Adrenal gland (tissue), 12 donors: Measurements from ENCODE around the gene HVCN1. TPM values are rescaled to one million over a fixed set of nuclear protein-coding genes. Genes with fewer than 3 reads are reported as not detected.
"Not testable (repeated sequence)": the region's sequence is repeated elsewhere in the genome, so short reads cannot be mapped to it uniquely, and the experiment has no call there.

Source experiments
- DNase-seq, 7 donors: peaks; one replicate each; pipeline ENCODE4 v3.0.0-alpha.2; 2019 to 2020
- H3K27ac ChIP-seq, 5 donors: fragments of 200-600 bp; sonication (generic) in 4 of 5; 1 replicate in 3 of 5; 2 replicates in 2 of 5; pipeline versions ENCODE4 v1.5.1 to v1.8.0; 2016 to 2020; ENCODE audit warnings: mild to moderate bottlenecking in 1 of 5
- H3K27me3 ChIP-seq: fragments of 200-600 bp; 2 replicates; pipeline ENCODE4 v1.8.0; 2021
- H3K36me3 ChIP-seq, 2 donors: fragments of 200-600 bp; replicated peaks in 1 of 2; 1 replicate in 1 of 2; 2 replicates in 1 of 2; pipeline versions ENCODE4 v1.5.1 to v1.8.0; 2018 to 2022
- H3K4me1 ChIP-seq, 2 donors: fragments of 200-600 bp; replicated peaks in 1 of 2; 1 replicate in 1 of 2; 2 replicates in 1 of 2; pipeline versions ENCODE4 v1.5.1 to v1.8.0; 2018 to 2021
- H3K4me3 ChIP-seq, 4 donors: fragments of 200-600 bp; sonication (generic) in 3 of 4; one replicate each; pipeline ENCODE4 v1.5.1; 2016 to 2018
- H3K9me3 ChIP-seq, 3 donors: fragments of 200-600 bp; sonication (generic) in 1 of 3; replicated peaks in 1 of 3; 1 replicate in 2 of 3; 2 replicates in 1 of 3; pipeline versions ENCODE4 v1.5.1 to v1.8.0; 2016 to 2021
- CTCF ChIP-seq, 6 experiments: fragments of 450-650 bp in 4 of 6; fragments of 200-600 bp in 2 of 6; sonication (generic) in 1 of 6; IDR thresholded peaks; 1 replicate in 5 of 6; 2 replicates in 1 of 6; pipeline versions ENCODE4 v1.5.1 to v1.8.0; 2016 to 2021; ENCODE audit warnings: antibody characterized with exemption in 6 of 6, mild to moderate bottlenecking in 2 of 6, moderate library complexity in 1 of 6
- POLR2A ChIP-seq, 2 donors: fragments of 450-650 bp; IDR thresholded peaks; one replicate each; pipeline ENCODE4 v1.6.1; 2017; ENCODE audit warnings: antibody characterized with exemption in 2 of 2, mild to moderate bottlenecking in 2 of 2, moderate library complexity in 1 of 2
- WGBS, 4 donors: extraction: QIAGEN DNeasy Blood & Tissue Kit in 2 of 4; methylation state at CpG; one replicate each; pipeline versions ENCODE4 v1.1.5 to v1.1.7; 2013 to 2017; 5-methylcytosine and 5-hydroxymethylcytosine counted together
- intact Hi-C, 2 donors: fragments of 100-400 bp; cut with DNase I; formaldehyde crosslinking; loops; one replicate each; pipeline versions ENCODE4 v1.14.1 to v1.15.0; 2022 to 2023
- polyA plus RNA-seq, 3 donors: library from polyadenylated mRNA; stranded (reverse); fragments of 200-250 nt in 2 of 3; fragments of 350-450 nt in 1 of 3; fragmentation: Illumina TruSeq in 1 of 3; extraction: RNeasy Lipid Tissue Mini Kit (QIAGEN cat#74804) in 1 of 3; gene quantifications; one replicate each; pipeline ENCODE4 v1.2.3, GENCODE V29; 2013 to 2014
- small RNA-seq, 2 donors: library from RNA; depleted of rRNA; stranded (forward); fragments of <200 nt; gene quantifications; one replicate each; pipeline ENCODE3, GENCODE V24; 2016
- total RNA-seq, 9 donors: library from RNA; depleted of rRNA in 4 of 9; stranded (reverse); fragments of >200 nt in 4 of 9; fragments of 120-200 nt in 1 of 9; fragmentation: NEBNext Ultra II Directional in 1 of 9; extraction: Animal tissue kit (Norgen Biotek cat#: 25700) in 1 of 9; gene quantifications; one replicate each; pipeline versions ENCODE4 v1.1.0 to v1.2.4, GENCODE V29; 2013 to 2023
- donor health status: healthy with polysubstance abuse.
- donor health status: Bipolar disorder and iron deficiency.
- donor health status: DM: yes; HTN: yes; CAD: no.
- donor health status: DM: no; HTN: no; CAD: no.
- donor health status: DM: no; HTN: no; CAD: no.
- donor health status: DM: yes; HTN: yes; CAD: no.

Gene HVCN1
- total and polyA plus RNA-seq, 12 donors, result 5.7 to 71.0 (median 12.7) TPM

GRCh38 chr12:110602085-110602814 is 86.7 kb downstream of the HVCN1 start:
- H3K4me1 ChIP-seq, H3K27me3 ChIP-seq, H3K27ac ChIP-seq, H3K9me3 ChIP-seq, H3K4me3 ChIP-seq, H3K36me3 ChIP-seq: not testable (repeated sequence)
- TF ChIP-seq CTCF (IDR thresholded peaks at IDR 0.05), result peak; percentile 42 to 85 (median 78)
- intact Hi-C loops, result loop anchor here (5.0 kb wide), 1 partner anchor 50 kb away; no protein-coding TSS in a partner anchor
- 48 to 57% (median 50%) methylated on average over 14 of the region's 14 CpGs for WGBS, 4 donors
- DNase-seq, result peak; percentile 28 to 71 (median 46)

- TF ChIP-seq POLR2A (IDR thresholded peaks at IDR 0.05) (no peak), CTCF (IDR thresholded peaks at IDR 0.05) (peak; percentile 17 to 79 (median 64))
- H3K27me3 ChIP-seq, result no peaks in the 10 kb centered on the region
- H3K4me3 ChIP-seq, result no peak overlapping the region
- intact Hi-C loops, result loop anchor here (5.0 kb wide), 1 partner anchor 48 kb away; no protein-coding TSS in a partner anchor
- no peak overlapping the region for H3K27ac ChIP-seq
- no peaks in the 10 kb centered on the region for H3K36me3 ChIP-seq
- peak in 1 of 7 donors; percentile 7 for DNase-seq
- no peaks in the 10 kb centered on the region for H3K4me1 ChIP-seq
- 13 to 20% (median 19%) methylated on average over 4 of the region's 4 CpGs for whole genome bisulfite sequencing, 4 donors
- H3K9me3 ChIP-seq, result no peaks in the 10 kb centered on the region
Observed at GRCh38 chr12:110600254-110600653, 88.7 kb downstream of the HVCN1 start.

GRCh38 chr12:110599334-110599733 is 89.6 kb downstream of the HVCN1 start:
- no peak for TF ChIP-seq CTCF (IDR thresholded peaks at IDR 0.05)
- no peaks in the 10 kb centered on the region for H3K36me3 ChIP-seq
- H3K9me3 ChIP-seq, result no peaks in the 10 kb centered on the region
- H3K27ac ChIP-seq, result no peak overlapping the region
- no peaks in the 10 kb centered on the region for H3K4me1 ChIP-seq
- intact Hi-C loops, result loop anchor here in 1 of 2 donors (5.0 kb wide), 1 partner anchor 87 kb away; no protein-coding TSS in a partner anchor
- DNase-seq, result peak in 1 of 7 donors; percentile 3
- WGBS, 4 donors, result 68 to 75% (median 71%) methylated on average over 4 of the region's 4 CpGs
- no peaks in the 10 kb centered on the region for H3K27me3 ChIP-seq
- no peak overlapping the region for H3K4me3 ChIP-seq

Small RNA genes lying within 50 kb of the gene (small RNA-seq; reads per million reads assigned to genes)
- 0 reads per million in 2 donors for gene RN7SL387P

Other genes starting within 250 kb of the HVCN1 start
- 100 to 1,000 TPM; 177 to 581 (median 271) TPM for gene ARPC3, start 238.8 kb downstream of the HVCN1 start, total RNA-seq
- 100 to 1,000 TPM; 358 to 448 (median 362) TPM for gene ARPC3, start 238.8 kb downstream of the HVCN1 start, polyA plus RNA-seq
- 10 to 100 TPM; 14.0 to 27.1 (median 22.1) TPM for gene GPN3, start 220.9 kb downstream of the HVCN1 start, total RNA-seq
- gene GPN3, start 220.9 kb downstream of the HVCN1 start, polyA plus RNA-seq, result 10 to 100 TPM in 2 of 3 donors, 1 to 10 TPM in 1; 9.6 to 30.0 (median 11.5) TPM
- gene FAM216A, start 220.3 kb downstream of the HVCN1 start, total RNA-seq, result 10 to 100 TPM in 4 of 9 donors, 1 to 10 TPM in 5; 5.0 to 15.1 (median 8.6) TPM
- gene FAM216A, start 220.3 kb downstream of the HVCN1 start, polyA plus RNA-seq, result 10 to 100 TPM in 2 of 3 donors, 1 to 10 TPM in 1; 6.2 to 20.0 (median 10.8) TPM
- 100 to 1,000 TPM in 5 of 9 donors, 10 to 100 TPM in 4; 56.7 to 263 (median 102) TPM for gene VPS29, start 187.0 kb downstream of the HVCN1 start, total RNA-seq
- gene VPS29, start 187.0 kb downstream of the HVCN1 start, polyA plus RNA-seq, result 100 to 1,000 TPM; 119 to 200 (median 140) TPM
- gene RAD9B, start 186.8 kb downstream of the HVCN1 start, total RNA-seq, result 1 to 10 TPM in 2 of 9 donors, under 1 TPM in 6, not detected in 1; 0.14 to 3.6 (median 0.42) TPM
- gene RAD9B, start 186.8 kb downstream of the HVCN1 start, polyA plus RNA-seq, result under 1 TPM; 0.20 to 0.24 (median 0.22) TPM
- 10 to 100 TPM; 10.7 to 29.9 (median 20.5) TPM for gene PPTC7, start 105.8 kb downstream of the HVCN1 start, total RNA-seq
- gene PPTC7, start 105.8 kb downstream of the HVCN1 start, polyA plus RNA-seq, result 10 to 100 TPM in 1 of 3 donors, 1 to 10 TPM in 2; 7.1 to 43.4 (median 7.9) TPM
- 10 to 100 TPM; 37.3 to 79.4 (median 48.7) TPM for gene TCTN1, start 75.0 kb downstream of the HVCN1 start, total RNA-seq
- 100 to 1,000 TPM in 2 of 3 donors, 10 to 100 TPM in 1; 69.3 to 174 (median 142) TPM for gene TCTN1, start 75.0 kb downstream of the HVCN1 start, polyA plus RNA-seq
- 100 to 1,000 TPM in 8 of 9 donors, 10 to 100 TPM in 1; 98.8 to 170 (median 141) TPM for gene PPP1CC, start 53.8 kb upstream of the HVCN1 start, total RNA-seq
- gene PPP1CC, start 53.8 kb upstream of the HVCN1 start, polyA plus RNA-seq, result 100 to 1,000 TPM in 1 of 3 donors, 10 to 100 TPM in 2; 53.7 to 182 (median 58.0) TPM
- not detected for gene CCDC63, start 157.9 kb upstream of the HVCN1 start, total RNA-seq
- not detected for gene CCDC63, start 157.9 kb upstream of the HVCN1 start, polyA plus RNA-seq
- gene MYL2, start 231.5 kb upstream of the HVCN1 start, total RNA-seq, result 1 to 10 TPM in 2 of 9 donors, under 1 TPM in 1, not detected in 6; 0.58 to 6.3 (median 2.0) TPM
- gene MYL2, start 231.5 kb upstream of the HVCN1 start, polyA plus RNA-seq, result 1 to 10 TPM in 2 of 3 donors, not detected in 1; 3.2 to 6.5 TPM